PC-9 (cell line): Measurements from ENCODE around the gene TNFAIP1. TPM values are rescaled to one million over a fixed set of nuclear protein-coding genes. Genes with fewer than 3 reads are reported as not detected.

Source experiments
- BruUV-seq: library from RNA; stranded (reverse); fragments of 400-500 nt; replicated peaks from 2 replicates; lab custom pipeline; 2021; lab: Mats Ljungman, UMichigan
- CTCF ChIA-PET: fragments of 300-600 bp; sonication (Branson Sonifier 250); formaldehyde crosslinking; loops from one replicate; lab custom pipeline; 2022; ENCODE audit warnings: antibody characterized with exemption; lab: Charles Lee
- POLR2A ChIA-PET: fragments of 300-600 bp; sonication (Branson Sonifier 250); formaldehyde crosslinking; loops from one replicate; lab custom pipeline; 2022; ENCODE audit warnings: antibody characterized with exemption; ENCODE audit not compliant: unreplicated experiment; lab: Charles Lee
- DNase-seq, 2 experiments: peaks; one replicate each; pipeline versions ENCODE4 v3.0.0 to v3.0.0-alpha.2; 2015 to 2022; ENCODE audit warnings: mixed read lengths in 1 of 2
- H2AFZ ChIP-seq: fragments of 200-600 bp; sonication (generic); 2 replicates; pipeline ENCODE4 v1.8.1; 2017; ENCODE audit warnings: antibody characterized with exemption
- H3F3A ChIP-seq: fragments of 200-600 bp; sonication (generic); 2 replicates; pipeline ENCODE4 v1.8.1; 2017; ENCODE audit warnings: antibody characterized with exemption, mild to moderate bottlenecking, low read depth; ENCODE audit not compliant: insufficient read depth
- H3K27ac ChIP-seq: fragments of 200-600 bp; sonication (generic); 2 replicates; pipeline ENCODE4 v1.6.1; 2016; ENCODE audit warnings: mixed run types
- H3K27me3 ChIP-seq: fragments of 200-600 bp; sonication (generic); 2 replicates; pipeline ENCODE4 v1.6.1; 2016; ENCODE audit warnings: low read depth, mixed run types; ENCODE audit not compliant: insufficient read depth
- H3K36me3 ChIP-seq: fragments of 200-600 bp; sonication (generic); 2 replicates; pipeline ENCODE4 v1.6.1; 2016; ENCODE audit warnings: low read depth, mixed run types
- H3K4me1 ChIP-seq: fragments of 200-600 bp; sonication (generic); replicated peaks from 2 replicates; pipeline ENCODE4 v1.6.1; 2016; ENCODE audit warnings: mixed run types; ENCODE audit not compliant: insufficient read depth
- H3K4me2 ChIP-seq: fragments of 200-600 bp; sonication (generic); 2 replicates; pipeline ENCODE4 v1.6.1; 2017; ENCODE audit warnings: mixed run types
- H3K4me3 ChIP-seq: fragments of 200-600 bp; sonication (generic); 2 replicates; pipeline ENCODE4 v1.6.1; 2016; ENCODE audit warnings: mixed run types
- H3K79me2 ChIP-seq: fragments of 200-600 bp; sonication (generic); 2 replicates; pipeline ENCODE4 v1.6.1; 2017; ENCODE audit warnings: low read depth, mixed run types
- H3K9me2 ChIP-seq: fragments of 200-600 bp; sonication (generic); 2 replicates; pipeline ENCODE4 v1.8.1; 2017; ENCODE audit warnings: mild to moderate bottlenecking; ENCODE audit not compliant: insufficient read depth
- H3K9me3 ChIP-seq: fragments of 200-600 bp; sonication (generic); 2 replicates; pipeline ENCODE4 v1.8.1; 2016; ENCODE audit warnings: low read depth; ENCODE audit not compliant: insufficient read depth
- H4K20me1 ChIP-seq: fragments of 200-600 bp; sonication (generic); 2 replicates; pipeline ENCODE4 v1.8.1; 2017; ENCODE audit not compliant: insufficient read depth
- EZH2 ChIP-seq: fragments of 200-600 bp; sonication (generic); IDR thresholded peaks from 2 replicates; pipeline ENCODE4 v1.8.0; 2017; ENCODE audit warnings: antibody characterized with exemption, low read depth
- intact Hi-C: fragments of 100-400 bp; cut with micrococcal nuclease; formaldehyde crosslinking; loops from one replicate; pipeline ENCODE4 v1.10.0; 2022; ENCODE audit not compliant: unreplicated experiment
- total RNA-seq: library from RNA; stranded (reverse); gene quantifications from 2 replicates; pipeline ENCODE4 v1.2.3, GENCODE V29; 2021
- TF ChIP-seq, protein P1 (sequence below): fragments of 200-600 bp; sonication (generic); conservative IDR thresholded peaks from 2 replicates; pipeline ENCODE4 v1.6.1; 2017; ENCODE audit warnings: mixed run types, antibody characterized with exemption, mild to moderate bottlenecking, moderate library complexity

Gene TNFAIP1
- total RNA-seq, 1 experiment from 2014 or later, result 46.8 TPM

DNA sequence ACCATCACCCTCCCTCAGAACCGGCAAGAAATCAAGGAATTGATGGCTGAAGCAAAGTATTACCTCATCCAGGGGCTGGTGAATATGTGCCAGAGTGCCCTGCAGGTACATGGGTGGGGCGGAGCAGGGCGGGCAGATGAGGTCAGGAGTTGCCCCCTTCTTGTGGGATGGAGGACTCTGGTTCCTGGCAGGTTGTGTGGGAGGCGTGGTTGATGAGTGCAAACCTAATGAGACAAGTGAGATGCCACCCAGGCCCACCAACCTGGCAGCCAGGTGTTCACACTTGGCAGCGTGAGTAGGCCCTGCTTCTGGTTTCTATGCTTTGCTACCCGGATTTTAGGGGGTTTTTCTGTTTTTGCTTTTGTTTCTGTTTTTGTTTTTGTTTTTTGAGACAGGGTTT, 4.8 kb downstream of the TNFAIP1 start:
- no peaks in the 10 kb centered on the region for H3K9me2 ChIP-seq
- no peak overlapping the region for H3K4me3 ChIP-seq
- ChIA-PET POLR2A (no interaction called here), CTCF (no interaction called here)
- no peaks in the 10 kb centered on the region for H3K27me3 ChIP-seq
- DNase-seq, result no peak
- H2AFZ ChIP-seq, result no peak overlapping the region
- BruUV-seq, result no TSS peak
- H3K4me1 ChIP-seq, result peaks cover 11% of the 10 kb centered on the region
- TF ChIP-seq, protein P1, sequence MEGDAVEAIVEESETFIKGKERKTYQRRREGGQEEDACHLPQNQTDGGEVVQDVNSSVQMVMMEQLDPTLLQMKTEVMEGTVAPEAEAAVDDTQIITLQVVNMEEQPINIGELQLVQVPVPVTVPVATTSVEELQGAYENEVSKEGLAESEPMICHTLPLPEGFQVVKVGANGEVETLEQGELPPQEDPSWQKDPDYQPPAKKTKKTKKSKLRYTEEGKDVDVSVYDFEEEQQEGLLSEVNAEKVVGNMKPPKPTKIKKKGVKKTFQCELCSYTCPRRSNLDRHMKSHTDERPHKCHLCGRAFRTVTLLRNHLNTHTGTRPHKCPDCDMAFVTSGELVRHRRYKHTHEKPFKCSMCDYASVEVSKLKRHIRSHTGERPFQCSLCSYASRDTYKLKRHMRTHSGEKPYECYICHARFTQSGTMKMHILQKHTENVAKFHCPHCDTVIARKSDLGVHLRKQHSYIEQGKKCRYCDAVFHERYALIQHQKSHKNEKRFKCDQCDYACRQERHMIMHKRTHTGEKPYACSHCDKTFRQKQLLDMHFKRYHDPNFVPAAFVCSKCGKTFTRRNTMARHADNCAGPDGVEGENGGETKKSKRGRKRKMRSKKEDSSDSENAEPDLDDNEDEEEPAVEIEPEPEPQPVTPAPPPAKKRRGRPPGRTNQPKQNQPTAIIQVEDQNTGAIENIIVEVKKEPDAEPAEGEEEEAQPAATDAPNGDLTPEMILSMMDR, result no peak
- no peak for TF ChIP-seq EZH2
- peaks cover 19% of the 10 kb centered on the region for H4K20me1 ChIP-seq
- H3K36me3 ChIP-seq, result peaks cover 22% of the 10 kb centered on the region; the same call in 1 of the 2 replicates
- peaks cover 21% of the 10 kb centered on the region for H3K79me2 ChIP-seq
- no peak overlapping the region for H3K4me2 ChIP-seq
- no peaks in the 10 kb centered on the region for H3K9me3 ChIP-seq
- peaks cover 20% of the 10 kb centered on the region for H3F3A ChIP-seq
- H3K27ac ChIP-seq, result no peak overlapping the region
- intact Hi-C loops, result no loop called here

DNA sequence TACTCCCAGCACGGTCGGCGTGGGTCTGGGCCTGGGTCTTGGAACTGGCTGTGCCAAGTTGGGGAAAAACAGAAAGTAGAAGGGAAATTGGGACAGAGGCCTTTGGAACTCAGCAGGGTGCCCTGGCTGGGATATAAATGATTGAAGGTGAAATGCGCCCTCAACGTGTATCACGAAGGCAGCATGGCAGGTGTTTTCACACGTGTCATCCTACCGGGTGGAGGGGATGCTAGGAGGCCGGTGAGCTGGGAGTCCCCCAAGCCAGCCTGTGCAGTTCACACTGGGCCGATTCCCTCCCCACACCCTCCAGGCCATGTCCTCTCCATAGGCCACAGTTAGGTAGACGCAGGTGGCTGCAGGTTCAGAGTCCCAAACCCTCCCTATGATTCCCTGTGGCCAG, 6.0 kb downstream of the TNFAIP1 start:
- H3F3A ChIP-seq, result peaks cover 27% of the 10 kb centered on the region
- no peak for DNase-seq
- H2AFZ ChIP-seq, result no peak overlapping the region
- POLR2A ChIA-PET, result no interaction called here
- no peaks in the 10 kb centered on the region for H3K9me3 ChIP-seq
- no peaks in the 10 kb centered on the region for H3K9me2 ChIP-seq
- CTCF ChIA-PET, result no interaction called here
- peaks cover 20% of the 10 kb centered on the region for H3K4me1 ChIP-seq
- intact Hi-C loops, result no loop called here
- no peak overlapping the region for H3K4me3 ChIP-seq
- peaks cover 21% of the 10 kb centered on the region for H3K79me2 ChIP-seq
- no TSS peak for BruUV-seq
- peaks cover 28% of the 10 kb centered on the region for H3K36me3 ChIP-seq
- TF ChIP-seq EZH2, result no peak
- TF ChIP-seq, protein P1, result no peak
- no peaks in the 10 kb centered on the region for H3K27me3 ChIP-seq
- peaks cover 19% of the 10 kb centered on the region for H4K20me1 ChIP-seq
- no peak overlapping the region for H3K27ac ChIP-seq
- H3K4me2 ChIP-seq, result no peak overlapping the region

DNA sequence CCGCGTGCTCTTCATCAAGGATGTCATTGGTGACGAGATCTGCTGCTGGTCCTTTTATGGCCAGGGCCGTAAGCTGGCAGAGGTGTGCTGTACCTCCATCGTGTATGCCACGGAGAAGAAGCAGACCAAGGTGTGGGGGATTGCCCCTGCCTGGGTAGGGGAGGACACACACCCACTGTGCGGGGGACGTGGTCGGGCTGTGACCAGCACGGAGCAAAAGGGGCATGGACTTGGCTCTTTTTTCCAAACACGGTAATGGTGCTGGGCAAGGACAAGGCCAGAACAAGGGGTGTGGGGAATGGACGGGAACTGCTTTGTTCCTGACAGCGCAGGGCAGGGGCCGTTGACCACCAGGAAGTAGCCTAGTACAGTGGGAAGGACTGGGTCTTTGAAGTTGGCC, 6.8 kb downstream of the TNFAIP1 start:
- intact Hi-C loops, result no loop called here

More for the DNA sequence above, 6.8 kb downstream of the TNFAIP1 start:
- Histone ChIP-seq H4K20me1 (peaks cover 13% of the 10 kb centered on the region), H3F3A (peaks cover 27% of the 10 kb centered on the region), H2AFZ (no peak overlapping the region), H3K4me3 (no peak overlapping the region), H3K79me2 (peaks cover 14% of the 10 kb centered on the region), H3K9me3 (no peaks in the 10 kb centered on the region), H3K4me2 (no peak overlapping the region), H3K9me2 (no peaks in the 10 kb centered on the region), H3K36me3 (peaks cover 28% of the 10 kb centered on the region), H3K27ac (no peak overlapping the region), H3K27me3 (no peaks in the 10 kb centered on the region), H3K4me1 (peaks cover 20% of the 10 kb centered on the region)
- TF ChIP-seq, protein P1, result no peak
- no peak for DNase-seq
- POLR2A ChIA-PET, result no interaction called here
- CTCF ChIA-PET, result no interaction called here
- BruUV-seq, result no TSS peak
